ENCODE results near the gene MVD. TPM values are rescaled to one million over a fixed set of nuclear protein-coding genes. Genes with fewer than 3 reads are reported as not detected.

MVD gene
- polyA plus RNA-seq, 3 donors: 9.0 to 17.9 (median 12.2) TPM

DNA sequence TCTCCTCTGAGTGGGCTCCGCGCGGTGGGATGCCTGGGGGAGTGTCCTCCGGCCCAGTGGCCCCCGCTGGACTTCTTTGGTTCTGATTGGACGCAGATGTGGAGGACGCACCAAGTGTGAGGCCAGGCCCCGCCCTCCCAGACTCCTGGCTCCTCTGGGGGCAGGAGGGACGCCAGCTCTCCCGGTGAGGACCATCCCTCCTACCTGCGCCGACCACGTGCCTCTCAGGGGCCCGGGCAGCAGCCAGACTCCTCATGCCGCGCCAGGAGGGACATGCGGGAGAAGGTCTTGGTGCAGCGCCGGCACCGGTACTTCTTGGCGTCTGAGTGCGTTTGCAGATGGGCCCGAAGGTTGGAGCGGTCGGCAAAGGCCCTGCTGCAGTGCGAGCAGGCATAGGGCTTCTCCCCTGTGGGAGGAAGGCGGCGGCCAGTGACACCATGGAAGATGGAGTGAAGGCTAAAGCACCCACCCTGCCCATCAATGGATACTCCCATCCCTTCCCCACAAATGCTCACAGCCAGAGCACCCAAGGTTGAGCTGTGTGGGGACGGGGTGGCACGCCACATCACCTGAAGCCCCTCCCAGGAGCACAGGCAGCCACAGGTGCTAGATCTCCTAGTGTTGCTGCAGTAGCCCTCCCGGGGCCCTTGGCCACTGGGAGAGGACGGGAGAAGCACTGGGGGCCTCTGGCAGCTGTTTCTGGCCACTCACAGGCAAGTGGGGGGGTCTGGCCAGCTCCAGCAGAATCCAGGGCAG, 15.5 kb upstream of the MVD start:
- Histone ChIP-seq H3K4me3 (replicated peaks in 1 of 3; ENCODE audit: low read depth in 2 of 3, low read length in 3 of 3) (no peak overlapping the region), H2AFZ (ENCODE audit: insufficient read depth, low read depth, low read length, poor library complexity, severe bottlenecking) (no peak overlapping the region), H4K20me1 (ENCODE audit: insufficient read depth, low read length) (peaks cover 7% of the 10 kb centered on the region), H3K4me2 (replicated peaks; ENCODE audit: extremely low read depth, low read length, poor library complexity, severe bottlenecking) (no peak overlapping the region), H3K36me3 (replicated peaks in 1 of 2; ENCODE audit: control insufficient read depth in 1 of 2, insufficient read depth in 2 of 2, low read length in 2 of 2) (peaks cover 38% of the 10 kb centered on the region in 2 donors), H3K9ac (ENCODE audit: insufficient read depth, low read length, poor library complexity, severe bottlenecking) (no peak overlapping the region), H3K4me1 (ENCODE audit: control insufficient read depth in 1 of 2, insufficient read depth in 2 of 2, low read length in 2 of 2) (peaks cover 34 to 38% of the 10 kb centered on the region in 2 donors), H3K27ac (ENCODE audit: low read depth in 1 of 2, low read length in 2 of 2) (no peak overlapping the region), H3K27me3 (ENCODE audit: control insufficient read depth in 2 of 2, insufficient read depth in 2 of 2, low read length in 2 of 2) (no peaks in the 10 kb centered on the region), H3K9me3 (replicated peaks in 1 of 2; ENCODE audit: control insufficient read depth in 1 of 2, insufficient read depth in 1 of 2, low read length in 2 of 2) (no peaks in the 10 kb centered on the region), H3K79me2 (ENCODE audit: insufficient read depth, low read length) (peaks cover 4% of the 10 kb centered on the region)
- Mint-ChIP-seq H3K9me3 (no peaks in the 10 kb centered on the region), H3K27ac (no peak overlapping the region), H3K4me1 (peaks cover 31% of the 10 kb centered on the region), H3K27me3 (ENCODE audit: low read depth in 3 of 3) (no peaks in the 10 kb centered on the region), H3K36me3 (peaks cover 35 to 62% of the 10 kb centered on the region in 2 donors), H3K4me3 (no peak overlapping the region)
- no peak for DNase-seq
- TF ChIP-seq, protein P1, sequence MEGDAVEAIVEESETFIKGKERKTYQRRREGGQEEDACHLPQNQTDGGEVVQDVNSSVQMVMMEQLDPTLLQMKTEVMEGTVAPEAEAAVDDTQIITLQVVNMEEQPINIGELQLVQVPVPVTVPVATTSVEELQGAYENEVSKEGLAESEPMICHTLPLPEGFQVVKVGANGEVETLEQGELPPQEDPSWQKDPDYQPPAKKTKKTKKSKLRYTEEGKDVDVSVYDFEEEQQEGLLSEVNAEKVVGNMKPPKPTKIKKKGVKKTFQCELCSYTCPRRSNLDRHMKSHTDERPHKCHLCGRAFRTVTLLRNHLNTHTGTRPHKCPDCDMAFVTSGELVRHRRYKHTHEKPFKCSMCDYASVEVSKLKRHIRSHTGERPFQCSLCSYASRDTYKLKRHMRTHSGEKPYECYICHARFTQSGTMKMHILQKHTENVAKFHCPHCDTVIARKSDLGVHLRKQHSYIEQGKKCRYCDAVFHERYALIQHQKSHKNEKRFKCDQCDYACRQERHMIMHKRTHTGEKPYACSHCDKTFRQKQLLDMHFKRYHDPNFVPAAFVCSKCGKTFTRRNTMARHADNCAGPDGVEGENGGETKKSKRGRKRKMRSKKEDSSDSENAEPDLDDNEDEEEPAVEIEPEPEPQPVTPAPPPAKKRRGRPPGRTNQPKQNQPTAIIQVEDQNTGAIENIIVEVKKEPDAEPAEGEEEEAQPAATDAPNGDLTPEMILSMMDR (IDR thresholded peaks at IDR 0.05): no peak
- 96% methylated on average over 30 of the region's 32 CpGs for WGBS (ENCODE audit: insufficient coverage)
- intact Hi-C loops (cut with micrococcal nuclease): loop anchor here in 1 of 2 donors (2.0 kb wide), 1 partner anchor 14 kb away; no protein-coding TSS in a partner anchor

DNA sequence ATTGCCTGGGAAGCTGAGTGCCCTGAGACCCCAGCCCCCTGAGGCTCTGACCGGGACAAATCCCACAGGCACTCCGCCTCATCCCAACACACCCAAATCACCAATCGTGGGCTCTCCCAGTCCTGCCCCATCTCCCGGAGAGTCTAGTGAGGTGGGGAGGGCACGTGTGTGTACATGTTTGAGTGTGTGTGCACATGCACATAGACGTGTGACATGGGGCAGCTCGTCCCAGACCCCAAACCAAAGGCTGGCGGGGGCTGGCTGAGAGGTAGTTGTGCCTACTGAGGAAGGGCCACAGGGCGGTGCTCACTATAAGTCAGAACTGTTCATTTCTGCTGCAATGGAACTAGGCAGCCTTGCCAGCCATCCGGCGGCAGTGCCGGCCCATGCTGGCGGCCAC, 14.8 kb upstream of the MVD start:
- no peaks in the 10 kb centered on the region for H3K27me3 Mint-ChIP-seq (ENCODE audit: low read depth in 3 of 3)
- peaks cover 7% of the 10 kb centered on the region for H4K20me1 ChIP-seq (ENCODE audit: insufficient read depth, low read length)
- peaks cover 4% of the 10 kb centered on the region for H3K79me2 ChIP-seq (ENCODE audit: insufficient read depth, low read length)
- H3K9me3 ChIP-seq (replicated peaks in 1 of 2; ENCODE audit: control insufficient read depth in 1 of 2, insufficient read depth in 1 of 2, low read length in 2 of 2): no peaks in the 10 kb centered on the region
- peaks cover 29 to 31% of the 10 kb centered on the region in 2 donors for H3K4me1 ChIP-seq (ENCODE audit: control insufficient read depth in 1 of 2, insufficient read depth in 2 of 2, low read length in 2 of 2)
- H3K36me3 Mint-ChIP-seq: peaks cover 35 to 62% of the 10 kb centered on the region in 2 donors
- H3K9ac ChIP-seq (ENCODE audit: insufficient read depth, low read length, poor library complexity, severe bottlenecking): no peak overlapping the region
- H3K27me3 ChIP-seq (ENCODE audit: control insufficient read depth in 2 of 2, insufficient read depth in 2 of 2, low read length in 2 of 2): no peaks in the 10 kb centered on the region
- no peak overlapping the region for H3K4me3 Mint-ChIP-seq
- peaks cover 38% of the 10 kb centered on the region in 2 donors for H3K36me3 ChIP-seq (replicated peaks in 1 of 2; ENCODE audit: control insufficient read depth in 1 of 2, insufficient read depth in 2 of 2, low read length in 2 of 2)
- H3K27ac ChIP-seq (ENCODE audit: low read depth in 1 of 2, low read length in 2 of 2): no peak overlapping the region
- peaks cover 27% of the 10 kb centered on the region for H3K4me1 Mint-ChIP-seq
- intact Hi-C loops (cut with micrococcal nuclease): loop anchor here in 1 of 2 donors (2.0 kb wide), 1 partner anchor 13 kb away; no protein-coding TSS in a partner anchor
- H2AFZ ChIP-seq (ENCODE audit: insufficient read depth, low read depth, low read length, poor library complexity, severe bottlenecking): no peak overlapping the region
- WGBS (ENCODE audit: insufficient coverage): 78% methylated on average over 9 of the region's 13 CpGs
- H3K4me3 ChIP-seq (replicated peaks in 1 of 3; ENCODE audit: low read depth in 2 of 3, low read length in 3 of 3): no peak overlapping the region
- TF ChIP-seq, protein P1 (IDR thresholded peaks at IDR 0.05): no peak
- DNase-seq: no peak
- no peaks in the 10 kb centered on the region for H3K9me3 Mint-ChIP-seq
- H3K4me2 ChIP-seq (replicated peaks; ENCODE audit: extremely low read depth, low read length, poor library complexity, severe bottlenecking): no peak overlapping the region
- H3K27ac Mint-ChIP-seq: no peak overlapping the region

Data from CD14-positive monocyte (primary cell).